ENCODE data around the gene NANOS3.

GRCh38 chr19:13926010-13926409, 49.1 kb downstream of the NANOS3 start:
- TF ChIP-seq FOXM1 (IDR thresholded peaks at IDR 0.05; ENCODE audit: borderline replicate concordance) (no peak), HDGF (IDR thresholded peaks at IDR 0.05; ENCODE audit: borderline replicate concordance) (no peak), NFRKB (IDR thresholded peaks at IDR 0.05) (no peak)

Data from HEK293T (cell line).